Tibial nerve (tissue), 3 donors: Measurements from ENCODE around the gene MRPS18B.

Source experiments
- POLR2A ChIP-seq, 2 donors: fragments of 450-650 bp; IDR thresholded peaks; one replicate each; pipeline ENCODE4 v1.6.1; 2017; ENCODE audit warnings: antibody characterized with exemption in 2 of 2, mild to moderate bottlenecking in 2 of 2, moderate library complexity in 2 of 2
- TF ChIP-seq, protein P1 (sequence below), 5 experiments: fragments of 200-600 bp in 3 of 5; fragments of 450-650 bp in 2 of 5; sonication (generic) in 3 of 5; IDR thresholded peaks; one replicate each; pipeline ENCODE4 v1.5.1; 2016 to 2019; ENCODE audit warnings: antibody characterized with exemption in 5 of 5, mild to moderate bottlenecking in 3 of 5, moderate library complexity in 2 of 5

DNA sequence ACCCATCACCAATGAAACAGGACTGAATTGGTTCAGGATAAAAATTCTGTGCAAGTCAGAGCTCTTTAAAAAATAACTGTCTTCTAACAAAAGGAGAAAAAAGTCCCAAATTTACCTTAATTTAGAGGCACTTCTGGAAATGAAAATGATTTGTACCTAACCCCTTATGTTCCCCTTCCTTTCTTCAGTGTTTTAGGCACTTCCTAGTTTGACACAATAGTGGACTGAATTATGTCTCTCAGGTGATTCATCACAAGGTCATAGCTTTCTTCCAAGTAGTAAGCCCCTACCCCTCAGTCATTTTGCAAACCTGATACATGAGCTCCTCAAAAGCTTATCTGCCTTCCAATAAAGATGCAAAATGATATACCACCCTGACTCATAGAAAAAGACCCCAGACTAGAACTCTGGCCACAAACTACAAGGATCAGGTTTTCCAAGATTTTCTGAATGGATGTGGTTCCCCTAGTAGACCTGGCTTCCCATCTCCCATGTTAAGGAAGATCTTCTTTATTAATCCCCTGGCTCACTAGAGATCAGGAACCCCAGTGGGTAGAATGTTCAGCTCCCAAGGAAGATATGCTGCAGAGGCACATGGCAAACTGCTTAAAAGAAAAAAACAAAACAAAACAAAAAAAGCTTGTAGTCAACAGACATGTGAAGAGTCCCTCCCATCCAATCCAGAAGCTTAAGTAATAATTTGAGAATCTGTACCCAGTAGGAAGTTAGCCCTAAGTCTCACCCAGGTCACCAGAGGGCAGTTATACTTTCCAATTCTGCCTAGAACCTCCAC is 4.2 kb upstream of the MRPS18B start:
- TF ChIP-seq, protein P1, sequence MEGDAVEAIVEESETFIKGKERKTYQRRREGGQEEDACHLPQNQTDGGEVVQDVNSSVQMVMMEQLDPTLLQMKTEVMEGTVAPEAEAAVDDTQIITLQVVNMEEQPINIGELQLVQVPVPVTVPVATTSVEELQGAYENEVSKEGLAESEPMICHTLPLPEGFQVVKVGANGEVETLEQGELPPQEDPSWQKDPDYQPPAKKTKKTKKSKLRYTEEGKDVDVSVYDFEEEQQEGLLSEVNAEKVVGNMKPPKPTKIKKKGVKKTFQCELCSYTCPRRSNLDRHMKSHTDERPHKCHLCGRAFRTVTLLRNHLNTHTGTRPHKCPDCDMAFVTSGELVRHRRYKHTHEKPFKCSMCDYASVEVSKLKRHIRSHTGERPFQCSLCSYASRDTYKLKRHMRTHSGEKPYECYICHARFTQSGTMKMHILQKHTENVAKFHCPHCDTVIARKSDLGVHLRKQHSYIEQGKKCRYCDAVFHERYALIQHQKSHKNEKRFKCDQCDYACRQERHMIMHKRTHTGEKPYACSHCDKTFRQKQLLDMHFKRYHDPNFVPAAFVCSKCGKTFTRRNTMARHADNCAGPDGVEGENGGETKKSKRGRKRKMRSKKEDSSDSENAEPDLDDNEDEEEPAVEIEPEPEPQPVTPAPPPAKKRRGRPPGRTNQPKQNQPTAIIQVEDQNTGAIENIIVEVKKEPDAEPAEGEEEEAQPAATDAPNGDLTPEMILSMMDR (IDR thresholded peaks at IDR 0.05), result no peak
- TF ChIP-seq POLR2A (IDR thresholded peaks at IDR 0.05), result no peak
